CD4-positive, alpha-beta T cell treated with Interleukin-17A for 4 hours (primary cell): Measurements from ENCODE around the gene ARHGAP4.

Source experiments
- DNase-seq: peaks from one replicate; pipeline ENCODE4 v3.0.0-alpha.2; 2020; ENCODE audit warnings: mixed read lengths

The ARHGAP4 gene

GRCh38 chrX:153944140-153944799 is 18.2 kb upstream of the ARHGAP4 start, which contains the start of gene RENBP:
Gene RENBP (minus strand): TSS chrX:153944643. CDS start chrX:153944610, 33 bp downstream.
- DNase-seq = peak; percentile 75

- no peak for DNase-seq
Observed at GRCh38 chrX:153941336-153942252, 15.5 kb upstream of the ARHGAP4 start.

GRCh38 chrX:153939573-153939972 is 13.5 kb upstream of the ARHGAP4 start:
- no peak for DNase-seq

DNA sequence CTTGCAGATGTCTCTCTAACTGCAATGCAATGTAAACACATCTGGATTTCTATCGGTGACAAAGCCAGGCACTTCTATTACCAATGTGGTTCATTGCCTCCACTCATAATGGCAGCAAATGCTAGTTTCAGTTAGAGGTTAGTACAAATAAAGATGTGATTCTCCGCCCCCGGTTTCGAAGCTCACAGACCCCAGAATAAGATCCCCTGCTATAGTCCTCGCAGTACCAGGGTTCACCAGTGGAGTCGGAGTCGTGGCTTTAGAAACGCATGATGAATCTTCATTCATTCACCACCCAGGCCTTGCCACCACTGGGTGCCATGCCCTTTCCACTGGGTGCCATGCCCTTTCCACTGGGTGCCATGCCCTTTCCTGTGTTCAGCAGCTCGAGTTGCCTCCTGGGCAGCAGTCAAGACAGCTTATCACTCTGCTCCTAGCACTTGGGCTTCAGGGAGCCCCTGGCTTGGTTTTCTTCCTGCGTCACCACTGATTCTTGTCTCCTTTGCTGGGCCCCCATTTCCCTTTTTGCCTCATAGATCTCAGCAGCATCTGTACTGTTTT is 12.2 kb upstream of the ARHGAP4 start:
- DNase-seq = no peak

DNA sequence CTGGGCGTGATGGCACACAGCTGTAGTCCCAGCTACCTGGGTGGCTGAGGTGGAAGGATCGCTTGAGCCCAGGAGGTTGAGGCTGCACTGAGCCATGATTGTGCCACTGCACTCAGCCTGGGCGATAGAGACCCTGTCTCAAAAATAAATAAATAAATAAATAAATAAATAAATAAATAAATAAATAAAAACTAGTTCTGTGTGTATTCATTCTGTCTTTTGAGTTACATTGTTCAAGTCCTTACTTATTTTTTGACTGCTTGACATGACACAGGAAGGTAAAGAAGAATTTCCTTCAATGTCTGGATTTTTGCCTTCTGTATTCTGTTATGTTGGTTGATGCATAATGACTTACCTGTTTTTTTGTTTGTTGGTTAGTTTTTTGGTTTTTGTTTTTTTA is 11.0 kb upstream of the ARHGAP4 start:
- DNase-seq = no peak

DNA sequence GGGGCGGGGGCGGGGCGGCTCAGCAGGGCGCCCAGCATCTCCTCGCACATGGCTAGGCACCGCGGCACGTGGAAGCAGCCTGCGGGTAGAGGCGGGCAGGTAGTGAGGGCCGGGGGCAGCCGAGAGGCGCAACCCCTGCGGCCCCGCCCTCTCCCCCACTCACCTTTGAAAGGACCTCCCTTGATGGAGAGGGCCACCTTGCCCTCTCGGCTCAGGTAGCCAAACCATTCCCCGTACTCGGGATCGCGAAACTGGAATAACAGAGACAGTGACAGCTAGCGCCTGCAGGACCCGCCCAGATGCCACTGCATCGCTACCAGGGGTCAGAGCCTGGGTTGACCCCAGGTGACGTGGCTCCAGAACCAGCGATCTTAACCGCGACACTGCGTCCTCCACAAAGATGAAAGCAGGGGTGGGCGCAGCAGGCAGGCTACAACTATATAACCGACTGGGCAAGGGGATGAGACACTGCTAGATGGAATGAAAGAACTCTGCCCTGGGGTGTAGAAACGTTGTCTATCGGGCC is 9.3 kb upstream of the ARHGAP4 start:
- no peak for DNase-seq

DNA sequence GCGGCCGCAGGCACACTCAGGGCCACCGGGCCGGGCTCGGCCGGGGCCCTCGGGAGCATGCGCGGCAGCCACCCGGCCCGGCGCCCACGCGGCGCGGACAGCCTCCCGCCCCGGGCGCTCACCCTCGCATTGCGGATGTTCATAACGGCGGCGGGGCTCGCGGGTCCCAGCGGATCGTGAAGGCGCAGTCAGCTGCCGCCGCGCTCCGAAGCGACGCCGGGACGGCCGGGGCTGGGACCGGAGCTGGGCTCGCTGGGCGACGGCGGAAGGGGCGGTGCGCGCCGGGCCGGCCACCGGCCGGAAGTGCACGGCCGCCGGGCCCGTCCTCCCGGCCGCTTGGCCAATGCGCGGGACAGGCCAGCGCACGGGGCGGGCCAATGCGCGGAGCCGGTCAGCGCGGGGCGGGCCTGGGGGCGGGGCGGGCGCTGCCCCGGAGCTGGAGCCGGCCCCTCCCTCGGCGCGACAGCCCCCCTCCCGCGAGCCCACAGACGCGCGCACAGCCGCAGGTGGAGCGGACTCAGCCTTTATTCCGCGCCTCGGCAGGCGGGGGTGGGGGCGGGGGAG is 8.8 kb upstream of the ARHGAP4 start, which contains the start of gene NAA10:
Gene NAA10, minus strand, starts transcription at position 276 of the 564 bp plus-strand sequence. Its CDS starts 133 bp downstream, at position 143.
- DNase-seq = peak; percentile 73

- DNase-seq = no peak
Observed at GRCh38 chrX:153934148-153934761, 8.2 kb upstream of the ARHGAP4 start.

DNA sequence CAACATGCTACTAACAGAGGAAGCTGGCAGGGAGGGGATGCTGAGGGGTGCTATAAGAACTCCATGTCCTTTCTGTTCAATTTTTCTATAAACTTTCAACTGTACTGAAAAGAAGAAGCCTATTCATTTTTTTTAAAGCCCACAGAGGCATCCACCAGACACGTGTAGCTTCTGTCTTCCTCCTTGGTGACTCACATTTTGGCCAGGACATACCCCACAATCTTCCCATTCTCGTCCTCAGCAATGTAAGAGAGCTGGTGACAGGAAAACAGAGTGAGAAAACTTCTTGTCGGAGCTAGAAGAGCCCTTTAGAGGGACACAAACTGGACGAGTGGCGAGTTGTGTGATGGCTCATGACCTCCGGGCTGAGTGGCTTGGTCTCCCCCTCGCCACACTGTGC is 7.7 kb upstream of the ARHGAP4 start:
- DNase-seq = no peak

DNA sequence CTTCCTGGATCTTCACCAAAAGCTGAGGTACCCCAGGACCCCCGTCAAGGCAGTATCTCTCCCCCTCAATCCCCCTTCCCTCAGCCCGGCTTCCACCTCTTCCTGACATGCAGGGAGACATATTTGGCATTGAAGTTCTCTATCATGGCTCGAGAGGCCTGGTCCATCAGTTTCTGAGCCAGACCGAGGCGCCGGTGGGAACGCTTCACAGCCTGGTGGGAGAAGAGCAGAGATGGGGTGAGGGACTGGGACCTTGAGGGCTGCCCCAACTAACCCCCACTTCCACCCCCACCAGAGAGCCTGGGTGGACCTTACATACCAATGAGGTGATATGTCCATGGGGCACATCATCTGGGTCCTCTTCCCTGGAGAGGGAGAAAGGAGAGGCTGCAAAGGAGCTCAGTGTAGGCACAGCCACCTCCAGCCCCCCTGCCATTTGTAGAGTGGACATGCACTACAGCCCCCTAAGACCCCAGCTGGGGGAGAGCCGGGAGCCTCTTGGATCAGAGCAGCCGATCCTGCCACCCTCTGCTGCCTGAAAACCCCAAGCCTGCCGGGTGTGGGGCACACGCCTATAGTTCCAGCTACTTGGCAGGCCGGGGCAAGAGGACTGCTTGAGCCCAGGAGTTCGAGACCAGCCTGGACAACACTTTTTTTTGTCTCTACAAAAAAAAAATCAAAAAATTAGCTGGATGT is 6.3 kb upstream of the ARHGAP4 start:
- DNase-seq = no peak

- no peak for DNase-seq
Observed at GRCh38 chrX:153931748-153932147, 5.7 kb upstream of the ARHGAP4 start.

GRCh38 chrX:153931151-153931550 is 5.1 kb upstream of the ARHGAP4 start:
- DNase-seq = no peak

DNA sequence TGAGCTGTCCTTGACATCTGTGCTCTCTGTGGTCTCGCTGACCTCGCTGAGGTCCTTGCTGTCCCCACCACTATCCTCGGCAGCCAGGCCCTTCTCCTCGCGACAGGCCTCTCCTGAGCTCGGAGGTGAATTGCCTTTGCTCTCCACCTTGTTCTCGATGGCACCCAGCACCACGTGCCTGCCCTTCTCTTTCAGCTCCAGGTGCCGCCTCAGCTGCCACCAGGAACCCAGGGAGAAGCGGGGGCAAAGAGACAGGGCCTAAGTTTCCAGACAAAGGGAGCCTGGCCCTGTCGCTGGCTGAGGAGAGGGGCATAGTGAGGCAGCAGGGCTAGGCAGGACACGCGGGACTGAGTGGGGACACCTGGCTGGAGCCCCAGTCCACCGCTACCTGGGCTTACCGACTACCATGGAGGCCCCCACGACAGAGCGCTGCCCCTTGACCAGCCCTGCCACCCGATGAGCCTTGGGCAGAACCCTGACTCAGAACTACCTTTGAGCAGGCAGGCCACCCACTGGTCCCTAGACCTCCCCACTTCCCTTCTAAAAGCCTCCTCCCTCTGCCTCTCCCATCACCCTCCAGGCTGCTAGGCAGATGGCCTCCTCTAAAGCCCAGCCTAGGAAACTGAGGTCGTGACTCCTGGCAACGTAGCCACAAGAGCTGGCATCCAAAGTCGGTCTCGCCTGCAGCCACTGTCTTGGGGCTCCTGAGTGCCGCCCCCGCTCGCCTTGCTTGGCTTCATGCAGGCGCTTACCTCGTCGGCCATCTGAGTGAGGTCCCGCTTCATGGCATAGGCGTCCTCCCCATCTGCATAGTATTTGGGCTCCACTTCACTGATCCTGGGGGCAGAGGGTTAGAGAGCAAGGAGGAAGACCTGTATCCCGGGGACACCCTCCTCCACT is 4.2 kb upstream of the ARHGAP4 start:
- no peak for DNase-seq

DNA sequence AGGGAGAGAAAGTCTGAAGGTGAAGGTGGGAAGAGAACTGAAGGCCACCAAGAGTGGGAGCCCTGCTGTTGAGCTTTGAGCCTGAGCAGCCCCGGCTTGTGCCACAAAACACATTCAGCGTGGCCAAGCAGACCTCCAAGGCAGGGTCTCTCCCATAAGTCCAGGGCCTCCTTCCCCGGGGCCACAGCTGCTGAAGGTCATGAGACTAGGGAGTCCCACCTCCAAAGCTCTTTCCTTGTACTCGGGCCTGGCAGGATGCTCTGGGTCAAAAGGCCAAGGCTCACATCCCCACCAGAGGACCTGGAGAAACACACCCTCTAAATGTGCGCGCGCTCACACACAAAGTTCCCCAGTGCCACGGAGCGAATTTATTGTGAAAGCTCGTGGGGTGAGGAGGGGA is 3.5 kb upstream of the ARHGAP4 start:
- DNase-seq = no peak

DNA sequence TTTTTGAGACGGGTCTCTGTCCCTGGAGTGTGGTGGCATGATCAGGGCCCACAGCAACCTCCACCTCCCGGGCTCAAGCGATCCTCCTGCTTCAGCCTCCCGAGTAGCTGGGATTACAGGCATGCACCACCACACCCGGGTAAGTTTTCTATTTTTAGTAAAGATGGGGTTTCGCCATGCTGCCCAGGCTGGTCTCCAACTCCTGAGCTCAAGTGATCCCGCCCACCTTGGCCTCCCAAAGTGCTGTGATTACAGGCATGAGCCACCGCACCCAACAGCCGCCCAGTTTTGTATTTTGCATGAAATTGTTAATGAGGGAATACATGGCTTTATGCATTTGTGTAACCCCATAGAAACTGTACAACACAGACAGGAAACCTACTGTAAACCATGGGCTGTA is 2.8 kb upstream of the ARHGAP4 start:
- DNase-seq = no peak

- DNase-seq = peak; percentile 97
Observed at GRCh38 chrX:153927922-153928760, 2.1 kb upstream of the ARHGAP4 start.

DNA sequence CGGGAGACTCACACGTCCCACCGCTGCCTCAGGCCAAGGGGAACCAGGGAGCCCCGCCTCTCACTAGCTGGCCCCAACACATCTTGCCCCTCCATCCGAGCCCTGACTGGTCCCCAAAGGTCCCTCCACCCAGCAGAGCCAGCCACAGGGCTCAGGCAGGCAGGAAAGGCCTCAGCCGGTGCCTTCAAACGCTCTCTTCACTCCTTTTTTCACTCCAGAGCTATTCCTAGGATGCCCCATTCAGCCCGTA is 1.5 kb upstream of the ARHGAP4 start:
- DNase-seq = no peak

DNA sequence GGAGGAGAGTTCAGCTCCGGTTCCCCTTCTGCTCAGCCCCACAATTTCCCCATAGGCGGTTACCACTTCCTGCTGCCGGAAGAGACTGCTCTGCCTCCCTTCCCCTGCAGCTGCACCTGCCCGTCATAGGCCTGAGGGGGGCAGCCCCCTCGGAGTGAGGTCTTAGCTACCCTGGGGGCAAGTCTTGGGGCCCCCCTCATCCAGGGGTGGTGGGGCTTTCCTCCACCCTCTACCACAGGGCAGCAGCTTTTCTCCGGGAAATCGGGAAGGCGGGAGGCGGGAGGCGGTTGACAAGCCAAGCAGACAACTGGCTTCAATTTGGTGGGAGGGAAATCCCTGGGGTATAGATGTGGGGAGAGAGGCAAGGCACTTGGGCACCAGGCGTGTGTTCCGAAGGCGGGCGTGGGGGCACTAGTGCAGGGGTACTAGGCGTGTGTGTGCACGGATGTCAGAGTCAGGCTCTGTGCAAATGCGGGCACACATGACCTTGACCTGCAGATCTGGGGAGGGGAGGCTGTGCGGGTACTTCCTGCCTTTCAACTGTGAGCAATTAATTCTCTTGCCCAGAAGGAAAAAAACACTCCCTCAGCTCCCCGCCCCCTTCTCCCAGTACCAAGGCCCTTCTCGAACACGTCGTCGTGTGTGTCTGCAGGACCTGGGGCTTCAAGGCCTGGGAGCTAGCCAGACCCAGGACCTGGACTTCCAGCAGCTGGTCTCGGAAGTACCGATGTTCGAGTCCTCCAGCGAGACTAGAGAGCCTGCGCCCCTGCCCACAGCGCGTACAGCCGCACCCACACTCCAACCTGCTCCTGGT is 1.0 kb upstream of the ARHGAP4 start:
- peak; percentile 80 for DNase-seq

GRCh38 chrX:153926552-153926857 is 441 bp upstream of the ARHGAP4 start:
- no peak for DNase-seq

GRCh38 chrX:153925387-153925738 is 701 bp downstream of the ARHGAP4 start:
- DNase-seq = no peak
